K562 (cell line): ENCODE measurements around the gene PLEKHA7. TPM values are rescaled to one million over a fixed set of nuclear protein-coding genes. Genes with fewer than 3 reads are reported as not detected.

ENCODE experiments used
- CEBPG ChIP-seq, 3 experiments: fragments of 200-800 bp in 1 of 3; sonication (Bioruptor generic) in 1 of 3; sonication (generic) in 1 of 3; formaldehyde crosslinking in 1 of 3; IDR thresholded peaks in 2 of 3; conservative IDR thresholded peaks in 1 of 3; 2 replicates each; pipeline versions ENCODE4 v1.6.1 to v1.8.0; 2016 to 2022; ENCODE audit warnings: missing compliant biosample characterization in 2 of 3, missing genetic modification characterization in 2 of 3, mild to moderate bottlenecking in 1 of 3, missing genetic modification reagents in 1 of 3
- DNMT1 ChIP-seq: fragments of 450-650 bp; IDR thresholded peaks from 2 replicates; pipeline ENCODE4 v1.6.1; 2016; ENCODE audit warnings: antibody characterized with exemption, mild to moderate bottlenecking
- HNRNPK ChIP-seq: fragments of 200-400 bp; formaldehyde crosslinking; IDR thresholded peaks from one replicate; pipeline ENCODE4 v1.6.1; 2018; ENCODE audit warnings: mild to moderate bottlenecking, low read depth, low read length; ENCODE audit not compliant: poor library complexity, severe bottlenecking
- NEUROD1 ChIP-seq: fragments of 150-350 bp; IDR thresholded peaks from 2 replicates; pipeline ENCODE4 v1.6.1; 2014; ENCODE audit warnings: borderline replicate concordance, low read length, low read depth; ENCODE audit not compliant: partially characterized antibody
- SOX6 ChIP-seq: fragments of 450-650 bp; IDR thresholded peaks from 2 replicates; pipeline ENCODE4 v1.6.1; 2014; ENCODE audit warnings: mild to moderate bottlenecking
- STAG1 ChIP-seq: sonication (generic); formaldehyde crosslinking; IDR thresholded peaks from 2 replicates; pipeline ENCODE4 v1.5.0; 2020; ENCODE audit warnings: missing genetic modification reagents, borderline replicate concordance
- TCF3 ChIP-seq: sonication (generic); formaldehyde crosslinking; IDR thresholded peaks from 2 replicates; pipeline ENCODE4 v1.4.0; 2020; ENCODE audit warnings: mild to moderate bottlenecking, missing genetic modification reagents
- TCFL5 ChIP-seq: fragments of 250-450 bp; sonication (Bioruptor Pico); conservative IDR thresholded peaks from 2 replicates; pipeline ENCODE4 v1.6.1; 2021; ENCODE audit warnings: mild to moderate bottlenecking, moderate library complexity, matching md5 sums
- ZNF316 ChIP-seq: fragments of 450-650 bp; IDR thresholded peaks from 2 replicates; pipeline ENCODE4 v1.6.1; 2016
- polyA plus RNA-seq, 8 experiments: library from polyadenylated mRNA; depleted of rRNA in 4 of 8; stranded (reverse) in 5 of 8; unstranded in 3 of 8; fragments of >200 nt; fragmentation: Nextera tagmentation in 2 of 8; fragmentation: Illumina TruSeq in 1 of 8; extraction: Ambion mirVana in 2 of 8; extraction: Trizol in 1 of 8; gene quantifications; 2 replicates each; pipeline versions ENCODE4 v1.2.1 to v1.2.3, GENCODE V29; 2011 to 2014; ENCODE audit warnings: inconsistent platforms in 1 of 8, missing spikeins in 1 of 8
- total RNA-seq, 7 experiments: library from RNA; depleted of rRNA in 6 of 7; stranded (reverse); fragments of >200 nt in 6 of 7; fragmentation: Illumina TruSeq in 2 of 7; extraction: Trizol in 2 of 7; gene quantifications; 2 replicates each; pipeline versions ENCODE4 v1.2.1 to v1.2.3, GENCODE V29; 2011 to 2021; ENCODE audit warnings: low replicate concordance in 1 of 7
- TF ChIP-seq, protein P1 (sequence below): fragments of 200-800 bp; sonication (Bioruptor generic); IDR thresholded peaks from 2 replicates; pipeline ENCODE4 v1.6.1; 2016; ENCODE audit warnings: missing genetic modification characterization, missing compliant biosample characterization
- TF ChIP-seq, protein P2 (sequence below): sonication (generic); formaldehyde crosslinking; IDR thresholded peaks from 2 replicates; pipeline ENCODE4 v1.5.0; 2020; ENCODE audit warnings: missing genetic modification reagents
- TF ChIP-seq, protein P3 (sequence below), 2 experiments: fragments of 450-650 bp; IDR thresholded peaks; 2 replicates each; pipeline ENCODE4 v1.6.1; 2016

PLEKHA7 gene
- total and polyA plus RNA-seq, 9 of the 15 experiments (the other 6 are each of a cell fraction or from before 2014, with no cell fraction given): 0.06 to 0.77 (median 0.20) TPM; not detected in 1

DNA sequence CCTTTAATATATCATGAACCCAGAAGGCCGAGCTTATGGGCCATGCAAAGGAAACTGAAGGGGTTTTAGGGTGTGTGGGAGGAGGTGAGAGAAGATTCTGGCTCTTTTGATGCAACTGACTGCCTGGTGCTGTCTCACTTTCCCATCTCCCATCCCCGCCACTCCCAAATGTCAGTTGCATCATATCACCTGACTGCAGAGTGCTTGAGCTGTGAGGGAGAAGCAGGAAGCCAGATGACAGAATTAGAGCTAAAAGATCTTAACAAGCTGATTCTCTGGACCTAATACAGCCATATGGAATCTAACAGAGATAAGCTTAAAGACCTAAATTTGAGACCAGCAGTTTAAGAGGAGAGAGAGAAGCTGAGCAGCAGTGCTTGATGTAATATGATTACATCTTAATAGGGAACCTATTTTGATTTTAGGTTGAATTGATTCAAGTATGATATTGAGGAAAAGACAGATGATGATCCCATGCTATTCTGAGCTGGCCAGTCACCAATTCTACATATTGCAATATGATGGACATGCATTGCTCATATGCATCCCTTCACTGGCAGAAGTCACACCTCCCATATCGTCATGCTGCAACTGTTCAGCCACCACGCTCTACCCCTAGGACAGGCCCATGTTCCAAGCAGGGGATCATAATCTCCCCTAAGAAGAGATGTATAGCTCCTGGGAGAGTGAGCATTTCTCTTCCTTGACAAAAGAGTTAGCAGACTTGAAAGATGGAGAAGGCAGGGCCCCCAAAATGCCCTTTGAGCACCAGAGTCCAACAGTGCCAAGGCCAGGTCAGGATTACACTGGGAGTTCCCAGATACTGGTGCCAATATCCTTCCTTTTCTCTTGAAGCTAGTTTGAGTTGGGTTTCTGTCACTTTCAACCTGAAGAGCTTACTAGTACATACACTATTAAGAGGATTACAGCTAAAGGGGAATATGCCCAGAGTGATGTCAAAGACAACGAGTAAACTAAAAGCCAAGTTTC lies 44.9 kb downstream of the PLEKHA7 start (continued):
- no peak for TF ChIP-seq TCFL5 (CRISPR knock-in tag)
- TF ChIP-seq, protein P1, sequence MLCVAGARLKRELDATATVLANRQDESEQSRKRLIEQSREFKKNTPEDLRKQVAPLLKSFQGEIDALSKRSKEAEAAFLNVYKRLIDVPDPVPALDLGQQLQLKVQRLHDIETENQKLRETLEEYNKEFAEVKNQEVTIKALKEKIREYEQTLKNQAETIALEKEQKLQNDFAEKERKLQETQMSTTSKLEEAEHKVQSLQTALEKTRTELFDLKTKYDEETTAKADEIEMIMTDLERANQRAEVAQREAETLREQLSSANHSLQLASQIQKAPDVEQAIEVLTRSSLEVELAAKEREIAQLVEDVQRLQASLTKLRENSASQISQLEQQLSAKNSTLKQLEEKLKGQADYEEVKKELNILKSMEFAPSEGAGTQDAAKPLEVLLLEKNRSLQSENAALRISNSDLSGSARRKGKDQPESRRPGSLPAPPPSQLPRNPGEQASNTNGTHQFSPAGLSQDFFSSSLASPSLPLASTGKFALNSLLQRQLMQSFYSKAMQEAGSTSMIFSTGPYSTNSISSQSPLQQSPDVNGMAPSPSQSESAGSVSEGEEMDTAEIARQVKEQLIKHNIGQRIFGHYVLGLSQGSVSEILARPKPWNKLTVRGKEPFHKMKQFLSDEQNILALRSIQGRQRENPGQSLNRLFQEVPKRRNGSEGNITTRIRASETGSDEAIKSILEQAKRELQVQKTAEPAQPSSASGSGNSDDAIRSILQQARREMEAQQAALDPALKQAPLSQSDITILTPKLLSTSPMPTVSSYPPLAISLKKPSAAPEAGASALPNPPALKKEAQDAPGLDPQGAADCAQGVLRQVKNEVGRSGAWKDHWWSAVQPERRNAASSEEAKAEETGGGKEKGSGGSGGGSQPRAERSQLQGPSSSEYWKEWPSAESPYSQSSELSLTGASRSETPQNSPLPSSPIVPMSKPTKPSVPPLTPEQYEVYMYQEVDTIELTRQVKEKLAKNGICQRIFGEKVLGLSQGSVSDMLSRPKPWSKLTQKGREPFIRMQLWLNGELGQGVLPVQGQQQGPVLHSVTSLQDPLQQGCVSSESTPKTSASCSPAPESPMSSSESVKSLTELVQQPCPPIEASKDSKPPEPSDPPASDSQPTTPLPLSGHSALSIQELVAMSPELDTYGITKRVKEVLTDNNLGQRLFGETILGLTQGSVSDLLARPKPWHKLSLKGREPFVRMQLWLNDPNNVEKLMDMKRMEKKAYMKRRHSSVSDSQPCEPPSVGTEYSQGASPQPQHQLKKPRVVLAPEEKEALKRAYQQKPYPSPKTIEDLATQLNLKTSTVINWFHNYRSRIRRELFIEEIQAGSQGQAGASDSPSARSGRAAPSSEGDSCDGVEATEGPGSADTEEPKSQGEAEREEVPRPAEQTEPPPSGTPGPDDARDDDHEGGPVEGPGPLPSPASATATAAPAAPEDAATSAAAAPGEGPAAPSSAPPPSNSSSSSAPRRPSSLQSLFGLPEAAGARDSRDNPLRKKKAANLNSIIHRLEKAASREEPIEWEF (CRISPR knock-in tag): no peak
- TF ChIP-seq, protein P2, sequence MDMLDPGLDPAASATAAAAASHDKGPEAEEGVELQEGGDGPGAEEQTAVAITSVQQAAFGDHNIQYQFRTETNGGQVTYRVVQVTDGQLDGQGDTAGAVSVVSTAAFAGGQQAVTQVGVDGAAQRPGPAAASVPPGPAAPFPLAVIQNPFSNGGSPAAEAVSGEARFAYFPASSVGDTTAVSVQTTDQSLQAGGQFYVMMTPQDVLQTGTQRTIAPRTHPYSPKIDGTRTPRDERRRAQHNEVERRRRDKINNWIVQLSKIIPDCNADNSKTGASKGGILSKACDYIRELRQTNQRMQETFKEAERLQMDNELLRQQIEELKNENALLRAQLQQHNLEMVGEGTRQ: 0 out of 2 replicates have a peak, but pooled peaks have one; percentile 14
- no peak; the same call in 1 of the 2 replicates for TF ChIP-seq CEBPG (CRISPR knock-in tag; IDR thresholded peaks at IDR 0.05)
- peak; percentile 82 to 93 for TF ChIP-seq CEBPG (tag; conservative IDR thresholded peaks at IDR 0.05 in 1 of 2, IDR thresholded peaks at IDR 0.05 in 1 of 2)
- TF ChIP-seq STAG1 (CRISPR knock-in tag): no peak
- peak; percentile 35 for TF ChIP-seq TCF3 (CRISPR knock-in tag)
- TF ChIP-seq, protein P3, sequence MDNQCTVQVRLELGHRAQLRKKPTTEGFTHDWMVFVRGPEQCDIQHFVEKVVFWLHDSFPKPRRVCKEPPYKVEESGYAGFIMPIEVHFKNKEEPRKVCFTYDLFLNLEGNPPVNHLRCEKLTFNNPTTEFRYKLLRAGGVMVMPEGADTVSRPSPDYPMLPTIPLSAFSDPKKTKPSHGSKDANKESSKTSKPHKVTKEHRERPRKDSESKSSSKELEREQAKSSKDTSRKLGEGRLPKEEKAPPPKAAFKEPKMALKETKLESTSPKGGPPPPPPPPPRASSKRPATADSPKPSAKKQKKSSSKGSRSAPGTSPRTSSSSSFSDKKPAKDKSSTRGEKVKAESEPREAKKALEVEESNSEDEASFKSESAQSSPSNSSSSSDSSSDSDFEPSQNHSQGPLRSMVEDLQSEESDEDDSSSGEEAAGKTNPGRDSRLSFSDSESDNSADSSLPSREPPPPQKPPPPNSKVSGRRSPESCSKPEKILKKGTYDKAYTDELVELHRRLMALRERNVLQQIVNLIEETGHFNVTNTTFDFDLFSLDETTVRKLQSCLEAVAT (IDR thresholded peaks at IDR 0.05): no peak
- TF ChIP-seq NEUROD1: no peak
- TF ChIP-seq ZNF316: no peak
- TF ChIP-seq HNRNPK: no peak
- no peak for TF ChIP-seq DNMT1
- TF ChIP-seq SOX6: 0 out of 2 replicates have a peak, but pooled peaks have one; percentile 15
